ENCODE measurements around the gene ACADVL.

GRCh38 chr17:7238420-7239090, 18.8 kb downstream of the ACADVL start:
- TF ChIP-seq CTCF (IDR thresholded peaks at IDR 0.05) (no peak), POLR2A (IDR thresholded peaks at IDR 0.05) (no peak)

Data from esophagus squamous epithelium (tissue), 4 donors.